Right atrium auricular region (tissue), 2 donors: Measurements from ENCODE around the gene GLYAT. TPM values are rescaled to one million over a fixed set of nuclear protein-coding genes. Genes with fewer than 3 reads are reported as not detected.
A peak's percentile ranks its signal among the peaks of the same experiment; 100 is the strongest.

Experiments used
- DNase-seq: peaks from one replicate; pipeline ENCODE4 v3.0.0-alpha.2; 2019; ENCODE audit warnings: low spot score
- H3K27ac ChIP-seq, 2 donors: fragments of 200-600 bp; sonication (generic); 1 replicate in 1 of 2; 2 replicates in 1 of 2; pipeline ENCODE4 v1.5.1; 2016 to 2019
- H3K27me3 ChIP-seq, 2 donors: fragments of 200-600 bp; sonication (generic); one replicate each; pipeline versions ENCODE4 v1.5.1 to v1.6.0; 2017 to 2019
- H3K36me3 ChIP-seq: fragments of 200-600 bp; sonication (generic); one replicate; pipeline ENCODE4 v1.5.1; 2016
- H3K4me1 ChIP-seq, 2 donors: fragments of 200-600 bp; sonication (generic); one replicate each; pipeline versions ENCODE4 v1.5.1 to v1.6.0; 2017 to 2019
- H3K4me3 ChIP-seq, 2 donors: fragments of 200-600 bp; sonication (generic); 1 replicate in 1 of 2; 2 replicates in 1 of 2; pipeline ENCODE4 v1.5.1; 2017 to 2019; ENCODE audit warnings: mild to moderate bottlenecking in 1 of 2, moderate library complexity in 1 of 2
- H3K9me3 ChIP-seq, 2 donors: fragments of 200-600 bp; sonication (generic); one replicate each; pipeline ENCODE4 v1.5.1; 2019
- CTCF ChIP-seq, 2 donors: fragments of 200-600 bp; sonication (generic); IDR thresholded peaks; one replicate each; pipeline ENCODE4 v1.5.1; 2019; ENCODE audit warnings: antibody characterized with exemption in 2 of 2
- total RNA-seq, 2 donors: library from RNA; depleted of rRNA; stranded (reverse); fragments of >200 nt; gene quantifications; one replicate each; pipeline ENCODE4 v1.1.0, GENCODE V29; 2016

The GLYAT gene
- total RNA-seq, 2 donors from 2014 or later, result not detected

- no peaks in the 10 kb centered on the region for H3K27me3 ChIP-seq
- TF ChIP-seq CTCF (IDR thresholded peaks at IDR 0.05), result no peak
- no peaks in the 10 kb centered on the region for H3K9me3 ChIP-seq
- no peak for DNase-seq
- H3K27ac ChIP-seq, result no peak overlapping the region
- H3K4me3 ChIP-seq, result no peak overlapping the region
- H3K4me1 ChIP-seq, result peaks cover 0 to 5% of the 10 kb centered on the region in 2 donors
- no peaks in the 10 kb centered on the region for H3K36me3 ChIP-seq
Observed at GRCh38 chr11:58676563-58677135, 55.1 kb downstream of the GLYAT start.

- DNase-seq, result peak; percentile 77
- Histone ChIP-seq H3K4me1 (peaks cover 0 to 5% of the 10 kb centered on the region in 2 donors), H3K27ac (no peak overlapping the region), H3K9me3 (no peaks in the 10 kb centered on the region), H3K27me3 (no peaks in the 10 kb centered on the region), H3K4me3 (no peak overlapping the region), H3K36me3 (no peaks in the 10 kb centered on the region)
- TF ChIP-seq CTCF (IDR thresholded peaks at IDR 0.05), result peak; percentile 83 to 92
Observed at GRCh38 chr11:58675334-58676155, 56.2 kb downstream of the GLYAT start.

- H3K4me3 ChIP-seq, result no peak overlapping the region
- no peaks in the 10 kb centered on the region for H3K36me3 ChIP-seq
- TF ChIP-seq CTCF (IDR thresholded peaks at IDR 0.05), result no peak
- H3K4me1 ChIP-seq, result peaks cover 0 to 5% of the 10 kb centered on the region in 2 donors
- H3K27ac ChIP-seq, result no peak overlapping the region
- DNase-seq, result no peak
- no peaks in the 10 kb centered on the region for H3K27me3 ChIP-seq
- H3K9me3 ChIP-seq, result no peaks in the 10 kb centered on the region
Observed at GRCh38 chr11:58674609-58675008, 57.1 kb downstream of the GLYAT start.

GRCh38 chr11:58671983-58672633 lies 59.6 kb downstream of the GLYAT start:
- no peak overlapping the region for H3K4me3 ChIP-seq
- DNase-seq, result no peak

More at GRCh38 chr11:58671983-58672633, 59.6 kb downstream of the GLYAT start:
- Histone ChIP-seq H3K36me3 (no peaks in the 10 kb centered on the region), H3K27ac (no peak overlapping the region), H3K27me3 (no peaks in the 10 kb centered on the region), H3K9me3 (no peaks in the 10 kb centered on the region), H3K4me1 (peaks cover 0 to 5% of the 10 kb centered on the region in 2 donors)
- TF ChIP-seq CTCF (IDR thresholded peaks at IDR 0.05), result no peak
